Measurements from ENCODE around the gene PRKN. TPM values are rescaled to one million over a fixed set of nuclear protein-coding genes. Genes with fewer than 3 reads are reported as not detected.
A peak's percentile ranks its signal among the peaks of the same experiment; 100 is the strongest.

PRKN gene
- total RNA-seq, 2 donors from 2014 or later: 3.3 to 4.8 TPM

- H3K9me3 ChIP-seq (ENCODE audit: control insufficient read depth, low read length): no peaks in the 10 kb centered on the region
- TF ChIP-seq CTCF (conservative IDR thresholded peaks at IDR 0.05): no peak
- H3K9ac ChIP-seq (ENCODE audit: extremely low read depth, low read length, poor library complexity, severe bottlenecking): no peak overlapping the region
- no peaks in the 10 kb centered on the region for H3K27me3 ChIP-seq (ENCODE audit: control insufficient read depth, insufficient read depth, low read length, poor library complexity, severe bottlenecking)
- Mint-ChIP-seq H3K9me3 (no peaks in the 10 kb centered on the region), H3K27ac (no peak overlapping the region), H3K36me3 (ENCODE audit: low read depth) (no peaks in the 10 kb centered on the region), H3K27me3 (ENCODE audit: insufficient read depth) (peaks cover 4% of the 10 kb centered on the region), H3K4me1 (no peaks in the 10 kb centered on the region), H3K4me3 (no peak overlapping the region)
- no peaks in the 10 kb centered on the region for H3K36me3 ChIP-seq (ENCODE audit: control insufficient read depth, insufficient read depth, low read length)
- peaks cover 3% of the 10 kb centered on the region for H3K4me1 ChIP-seq (ENCODE audit: control insufficient read depth, insufficient read depth, low read length)
- H3K27ac ChIP-seq (ENCODE audit: low read depth, low read length): no peak overlapping the region
- 97 to 100% methylated on average over 2 to 4 of the region's 5 CpGs for WGBS, 2 experiments (ENCODE audit: insufficient coverage in 1 of 2, insufficient read length in 1 of 2)
- H3K4me3 ChIP-seq (ENCODE audit: low read length): no peak overlapping the region
- no peak for DNase-seq
Measured at GRCh38 chr6:161487694-161488093, 1239.9 kb downstream of the PRKN start.

GRCh38 chr6:161487217-161487531, 1240.4 kb downstream of the PRKN start:
- no peaks in the 10 kb centered on the region for H3K36me3 Mint-ChIP-seq (ENCODE audit: low read depth)
- H3K4me3 ChIP-seq (ENCODE audit: low read length): no peak overlapping the region
- no peak overlapping the region for H3K4me3 Mint-ChIP-seq
- no peak overlapping the region for H3K27ac ChIP-seq (ENCODE audit: low read depth, low read length)
- H3K36me3 ChIP-seq (ENCODE audit: control insufficient read depth, insufficient read depth, low read length): no peaks in the 10 kb centered on the region
- TF ChIP-seq CTCF (conservative IDR thresholded peaks at IDR 0.05): no peak
- no peaks in the 10 kb centered on the region for H3K4me1 Mint-ChIP-seq
- H3K9me3 Mint-ChIP-seq: no peaks in the 10 kb centered on the region
- H3K27me3 ChIP-seq (ENCODE audit: control insufficient read depth, insufficient read depth, low read length, poor library complexity, severe bottlenecking): no peaks in the 10 kb centered on the region
- DNase-seq: no peak
- peaks cover 3% of the 10 kb centered on the region for H3K4me1 ChIP-seq (ENCODE audit: control insufficient read depth, insufficient read depth, low read length)
- WGBS, 2 experiments (ENCODE audit: insufficient coverage in 1 of 2, insufficient read length in 1 of 2): 92% methylated on average over 1 of the region's 1 CpG; no CpG with 5 or more reads in 1 of the 2 experiments
- H3K9me3 ChIP-seq (ENCODE audit: control insufficient read depth, low read length): no peaks in the 10 kb centered on the region
- no peak overlapping the region for H3K27ac Mint-ChIP-seq
- H3K9ac ChIP-seq (ENCODE audit: extremely low read depth, low read length, poor library complexity, severe bottlenecking): no peak overlapping the region
- H3K27me3 Mint-ChIP-seq (ENCODE audit: insufficient read depth): peaks cover 4% of the 10 kb centered on the region

GRCh38 chr6:161486361-161487216, 1241.0 kb downstream of the PRKN start:
- H3K27ac Mint-ChIP-seq: peak overlapping the region; percentile 20
- no peaks in the 10 kb centered on the region for H3K36me3 Mint-ChIP-seq (ENCODE audit: low read depth)
- 68% methylated on average over 7 of the region's 7 CpGs for WGBS, 2 experiments (ENCODE audit: insufficient coverage in 1 of 2, insufficient read length in 1 of 2)
- H3K27me3 Mint-ChIP-seq (ENCODE audit: insufficient read depth): peaks cover 4% of the 10 kb centered on the region
- no peak overlapping the region for H3K9ac ChIP-seq (ENCODE audit: extremely low read depth, low read length, poor library complexity, severe bottlenecking)
- no peaks in the 10 kb centered on the region for H3K9me3 ChIP-seq (ENCODE audit: control insufficient read depth, low read length)
- no peaks in the 10 kb centered on the region for H3K9me3 Mint-ChIP-seq
- no peak overlapping the region for H3K4me3 ChIP-seq (ENCODE audit: low read length)
- no peak overlapping the region for H3K27ac ChIP-seq (ENCODE audit: low read depth, low read length)
- peak; percentile 60 for DNase-seq
- no peaks in the 10 kb centered on the region for H3K4me1 Mint-ChIP-seq
- peaks cover 3% of the 10 kb centered on the region for H3K4me1 ChIP-seq (ENCODE audit: control insufficient read depth, insufficient read depth, low read length)
- H3K36me3 ChIP-seq (ENCODE audit: control insufficient read depth, insufficient read depth, low read length): no peaks in the 10 kb centered on the region
- TF ChIP-seq CTCF (conservative IDR thresholded peaks at IDR 0.05): no peak
- no peak overlapping the region for H3K4me3 Mint-ChIP-seq
- H3K27me3 ChIP-seq (ENCODE audit: control insufficient read depth, insufficient read depth, low read length, poor library complexity, severe bottlenecking): no peaks in the 10 kb centered on the region

Measured in endodermal cell (in vitro differentiated cells).